Measurements from ENCODE around the gene NETO2. TPM values are rescaled to one million over a fixed set of nuclear protein-coding genes. Genes with fewer than 3 reads are reported as not detected.

The NETO2 gene
- polyA plus RNA-seq, 3 donors = 12.4 to 15.7 (median 14.3) TPM

GRCh38 chr16:47160422-47160821 is 16.7 kb upstream of the NETO2 start:
- Histone ChIP-seq H3K27ac (ENCODE audit: low read depth in 1 of 2, low read length in 2 of 2) (no peak overlapping the region), H3K27me3 (ENCODE audit: control insufficient read depth in 2 of 2, insufficient read depth in 2 of 2, low read length in 2 of 2) (no peaks in the 10 kb centered on the region), H3K4me3 (replicated peaks in 1 of 3; ENCODE audit: low read depth in 2 of 3, low read length in 3 of 3) (no peak overlapping the region), H3K36me3 (replicated peaks in 1 of 2; ENCODE audit: control insufficient read depth in 1 of 2, insufficient read depth in 2 of 2, low read length in 2 of 2) (peaks cover 5 to 53% of the 10 kb centered on the region in 2 donors), H3K9ac (ENCODE audit: insufficient read depth, low read length, poor library complexity, severe bottlenecking) (no peak overlapping the region), H3K4me1 (ENCODE audit: control insufficient read depth in 1 of 2, insufficient read depth in 2 of 2, low read length in 2 of 2) (no peaks in the 10 kb centered on the region), H3K9me3 (replicated peaks in 1 of 2; ENCODE audit: control insufficient read depth in 1 of 2, insufficient read depth in 1 of 2, low read length in 2 of 2) (no peaks in the 10 kb centered on the region), H3K4me2 (replicated peaks; ENCODE audit: extremely low read depth, low read length, poor library complexity, severe bottlenecking) (no peak overlapping the region), H3K79me2 (ENCODE audit: insufficient read depth, low read length) (no peaks in the 10 kb centered on the region), H2AFZ (ENCODE audit: insufficient read depth, low read depth, low read length, poor library complexity, severe bottlenecking) (no peak overlapping the region), H4K20me1 (ENCODE audit: insufficient read depth, low read length) (no peaks in the 10 kb centered on the region)
- no peaks in the 10 kb centered on the region for H3K4me1 Mint-ChIP-seq
- intact Hi-C loops (cut with micrococcal nuclease) = no loop called here
- no peak overlapping the region for H3K4me3 Mint-ChIP-seq
- H3K36me3 Mint-ChIP-seq = peaks cover 28 to 33% of the 10 kb centered on the region in 2 donors
- DNase-seq = no peak
- H3K27me3 Mint-ChIP-seq (ENCODE audit: low read depth in 3 of 3) = no peaks in the 10 kb centered on the region
- no peak for TF ChIP-seq CTCF (IDR thresholded peaks at IDR 0.05)
- H3K27ac Mint-ChIP-seq = no peak overlapping the region
- 100% methylated on average over 2 of the region's 3 CpGs for WGBS (ENCODE audit: insufficient coverage)
- peaks cover 0 to 2% (median 0%) of the 10 kb centered on the region in 7 donors for H3K9me3 Mint-ChIP-seq

- H3K4me3 ChIP-seq (replicated peaks in 1 of 3; ENCODE audit: low read depth in 2 of 3, low read length in 3 of 3) = no peak overlapping the region
- Mint-ChIP-seq H3K27me3 (ENCODE audit: low read depth in 3 of 3) (no peaks in the 10 kb centered on the region), H3K4me3 (no peak overlapping the region), H3K36me3 (peaks cover 28 to 33% of the 10 kb centered on the region in 2 donors), H3K9me3 (peaks cover 0 to 2% (median 0%) of the 10 kb centered on the region in 7 donors), H3K4me1 (no peaks in the 10 kb centered on the region), H3K27ac (no peak overlapping the region)
- H3K4me1 ChIP-seq (ENCODE audit: control insufficient read depth in 1 of 2, insufficient read depth in 2 of 2, low read length in 2 of 2) = no peaks in the 10 kb centered on the region
- H3K79me2 ChIP-seq (ENCODE audit: insufficient read depth, low read length) = no peaks in the 10 kb centered on the region
- TF ChIP-seq CTCF (IDR thresholded peaks at IDR 0.05) = no peak
- no peaks in the 10 kb centered on the region for H3K9me3 ChIP-seq (replicated peaks in 1 of 2; ENCODE audit: control insufficient read depth in 1 of 2, insufficient read depth in 1 of 2, low read length in 2 of 2)
- H3K36me3 ChIP-seq (replicated peaks in 1 of 2; ENCODE audit: control insufficient read depth in 1 of 2, insufficient read depth in 2 of 2, low read length in 2 of 2) = peaks cover 9 to 55% of the 10 kb centered on the region in 2 donors
- intact Hi-C loops (cut with micrococcal nuclease) = no loop called here
- H2AFZ ChIP-seq (ENCODE audit: insufficient read depth, low read depth, low read length, poor library complexity, severe bottlenecking) = no peak overlapping the region
- H3K27me3 ChIP-seq (ENCODE audit: control insufficient read depth in 2 of 2, insufficient read depth in 2 of 2, low read length in 2 of 2) = no peaks in the 10 kb centered on the region
- no peak overlapping the region for H3K4me2 ChIP-seq (replicated peaks; ENCODE audit: extremely low read depth, low read length, poor library complexity, severe bottlenecking)
- no peak for DNase-seq
- H4K20me1 ChIP-seq (ENCODE audit: insufficient read depth, low read length) = no peaks in the 10 kb centered on the region
- no peak overlapping the region for H3K9ac ChIP-seq (ENCODE audit: insufficient read depth, low read length, poor library complexity, severe bottlenecking)
- H3K27ac ChIP-seq (ENCODE audit: low read depth in 1 of 2, low read length in 2 of 2) = no peak overlapping the region
These were observed 15.2 kb upstream of the NETO2 start for GRCh38 chr16:47158992-47159391.

Data from CD14-positive monocyte (primary cell).